Esophagus squamous epithelium (tissue), 5 donors: ENCODE measurements around the gene KSR2. TPM values are rescaled to one million over a fixed set of nuclear protein-coding genes. Genes with fewer than 3 reads are reported as not detected.
"Not testable (repeated sequence)": the region's sequence is repeated elsewhere in the genome, so short reads cannot be mapped to it uniquely, and the experiment has no call there.

Experiments used
- DNase-seq: peaks from one replicate; lab custom pipeline; 2025; lab: John Stamatoyannopoulos, UW
- H3K27ac ChIP-seq, 4 donors: fragments of 200-600 bp; sonication (generic); one replicate each; pipeline ENCODE4 v1.5.1; 2016 to 2019; ENCODE audit warnings: mild to moderate bottlenecking in 1 of 4
- H3K27me3 ChIP-seq, 4 donors: fragments of 200-600 bp; sonication (generic); 1 replicate in 3 of 4; 2 replicates in 1 of 4; pipeline versions ENCODE4 v1.5.1 to v1.6.0; 2017 to 2021; ENCODE audit warnings: antibody characterized with exemption in 1 of 4
- H3K36me3 ChIP-seq, 3 donors: fragments of 200-600 bp; sonication (generic); one replicate each; pipeline ENCODE4 v1.5.1; 2016 to 2019
- H3K4me1 ChIP-seq, 3 donors: fragments of 200-600 bp; sonication (generic); one replicate each; pipeline ENCODE4 v1.5.1; 2017 to 2019
- H3K4me3 ChIP-seq, 4 donors: fragments of 200-600 bp; sonication (generic); 1 replicate in 3 of 4; 2 replicates in 1 of 4; pipeline ENCODE4 v1.5.1; 2016 to 2019; ENCODE audit warnings: mild to moderate bottlenecking in 2 of 4, moderate library complexity in 1 of 4
- H3K9me3 ChIP-seq, 3 donors: fragments of 200-600 bp; sonication (generic); one replicate each; pipeline ENCODE4 v1.5.1; 2016 to 2019
- POLR2A ChIP-seq, 4 donors: fragments of 450-650 bp; IDR thresholded peaks; one replicate each; pipeline ENCODE4 v1.6.1; 2017; ENCODE audit warnings: antibody characterized with exemption in 4 of 4, mild to moderate bottlenecking in 4 of 4, moderate library complexity in 3 of 4
- WGBS, 2 donors: methylation state at CpG; one replicate each; pipeline ENCODE4 v1.1.5; 2018; 5-methylcytosine and 5-hydroxymethylcytosine counted together
- intact Hi-C: fragments of 100-400 bp; cut with DNase I; formaldehyde crosslinking; loops from one replicate; pipeline ENCODE4 v1.15.0; 2022
- total RNA-seq, 4 donors: library from RNA; depleted of rRNA; stranded (reverse); fragments of >200 nt; gene quantifications; one replicate each; pipeline ENCODE4 v1.1.0, GENCODE V29; 2016
- TF ChIP-seq, protein P1 (sequence below), 6 experiments: fragments of 450-650 bp in 4 of 6; fragments of 200-600 bp in 2 of 6; sonication (generic) in 2 of 6; IDR thresholded peaks; one replicate each; pipeline ENCODE4 v1.5.1; 2016 to 2019; ENCODE audit warnings: antibody characterized with exemption in 6 of 6, mild to moderate bottlenecking in 4 of 6, moderate library complexity in 4 of 6
- donor health status: DM: yes; HTN: yes; CAD: no.

The KSR2 gene
- total RNA-seq, 4 donors from 2014 or later, result under 0.01 to 0.13 (median 0.03) TPM

DNA sequence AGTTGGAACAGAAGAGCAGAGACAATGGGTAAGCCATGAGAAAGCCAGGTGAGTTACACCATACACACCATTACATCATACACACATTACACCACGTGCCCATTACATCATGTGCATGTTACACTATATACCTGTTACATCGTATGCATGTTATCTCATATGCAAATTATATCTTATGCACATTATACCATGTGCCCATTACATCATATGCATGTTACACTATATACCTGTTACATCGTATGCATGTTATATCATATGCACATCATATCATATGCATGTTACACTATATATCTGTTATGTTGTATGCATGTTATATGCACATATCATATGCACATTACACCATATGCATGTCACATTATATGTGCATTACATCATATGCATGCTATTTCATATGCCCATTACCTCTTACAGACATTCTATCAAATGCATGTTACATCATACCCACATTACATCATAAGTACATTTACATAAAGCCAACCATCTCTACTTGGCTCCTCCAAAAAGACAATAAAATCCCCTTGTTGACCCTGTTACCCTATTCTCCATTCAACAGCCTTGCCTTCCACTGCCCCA is 207.2 kb downstream of the KSR2 start:
- H3K27ac ChIP-seq, result no peak overlapping the region
- H3K36me3 ChIP-seq, result no peaks in the 10 kb centered on the region
- TF ChIP-seq POLR2A (IDR thresholded peaks at IDR 0.05), result no peak
- TF ChIP-seq, protein P1, sequence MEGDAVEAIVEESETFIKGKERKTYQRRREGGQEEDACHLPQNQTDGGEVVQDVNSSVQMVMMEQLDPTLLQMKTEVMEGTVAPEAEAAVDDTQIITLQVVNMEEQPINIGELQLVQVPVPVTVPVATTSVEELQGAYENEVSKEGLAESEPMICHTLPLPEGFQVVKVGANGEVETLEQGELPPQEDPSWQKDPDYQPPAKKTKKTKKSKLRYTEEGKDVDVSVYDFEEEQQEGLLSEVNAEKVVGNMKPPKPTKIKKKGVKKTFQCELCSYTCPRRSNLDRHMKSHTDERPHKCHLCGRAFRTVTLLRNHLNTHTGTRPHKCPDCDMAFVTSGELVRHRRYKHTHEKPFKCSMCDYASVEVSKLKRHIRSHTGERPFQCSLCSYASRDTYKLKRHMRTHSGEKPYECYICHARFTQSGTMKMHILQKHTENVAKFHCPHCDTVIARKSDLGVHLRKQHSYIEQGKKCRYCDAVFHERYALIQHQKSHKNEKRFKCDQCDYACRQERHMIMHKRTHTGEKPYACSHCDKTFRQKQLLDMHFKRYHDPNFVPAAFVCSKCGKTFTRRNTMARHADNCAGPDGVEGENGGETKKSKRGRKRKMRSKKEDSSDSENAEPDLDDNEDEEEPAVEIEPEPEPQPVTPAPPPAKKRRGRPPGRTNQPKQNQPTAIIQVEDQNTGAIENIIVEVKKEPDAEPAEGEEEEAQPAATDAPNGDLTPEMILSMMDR (IDR thresholded peaks at IDR 0.05), result no peak
- peaks cover 0 to 5% (median 0%) of the 10 kb centered on the region in 4 donors for H3K27me3 ChIP-seq
- H3K9me3 ChIP-seq, result peaks cover 0 to 10% (median 0%) of the 10 kb centered on the region in 3 donors
- H3K4me1 ChIP-seq, result no peaks in the 10 kb centered on the region
- no peak for DNase-seq
- WGBS, 2 donors, result 84 to 87% methylated on average over 3 of the region's 3 CpGs
- no peak overlapping the region for H3K4me3 ChIP-seq
- intact Hi-C loops, result no loop called here

DNA sequence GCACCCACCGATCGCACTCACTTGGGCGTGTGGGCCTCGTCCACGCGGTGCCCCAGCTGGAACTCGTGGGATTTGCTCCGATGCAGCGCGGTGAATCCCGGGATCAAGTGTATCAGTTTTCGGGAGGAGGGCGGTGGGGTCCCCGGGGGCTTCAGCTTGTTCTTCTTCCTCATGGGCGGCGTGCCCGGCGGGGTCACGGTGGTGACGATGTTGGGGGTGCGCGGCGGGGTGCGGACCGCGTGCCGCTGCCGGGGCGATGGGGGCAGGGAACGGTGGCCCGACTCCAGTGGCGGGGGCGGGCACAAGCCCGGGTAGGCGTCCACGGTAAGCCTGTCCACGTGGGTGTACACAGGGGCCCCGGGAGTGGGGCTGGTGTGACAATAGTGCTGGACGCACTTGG is 207.8 kb downstream of the KSR2 start:
- H3K27ac ChIP-seq, result no peak overlapping the region
- H3K27me3 ChIP-seq, result peaks cover 0 to 5% (median 0%) of the 10 kb centered on the region in 4 donors
- no peak overlapping the region for H3K4me3 ChIP-seq
- TF ChIP-seq, protein P1 (IDR thresholded peaks at IDR 0.05), result no peak
- TF ChIP-seq POLR2A (IDR thresholded peaks at IDR 0.05), result no peak
- DNase-seq, result no peak
- H3K4me1 ChIP-seq, result no peaks in the 10 kb centered on the region
- H3K36me3 ChIP-seq, result no peaks in the 10 kb centered on the region
- WGBS, 2 donors, result 93 to 100% methylated on average over 1 to 5 of the region's 39 CpGs
- intact Hi-C loops, result no loop called here
- H3K9me3 ChIP-seq, result peaks cover 0 to 4% (median 0%) of the 10 kb centered on the region in 3 donors

DNA sequence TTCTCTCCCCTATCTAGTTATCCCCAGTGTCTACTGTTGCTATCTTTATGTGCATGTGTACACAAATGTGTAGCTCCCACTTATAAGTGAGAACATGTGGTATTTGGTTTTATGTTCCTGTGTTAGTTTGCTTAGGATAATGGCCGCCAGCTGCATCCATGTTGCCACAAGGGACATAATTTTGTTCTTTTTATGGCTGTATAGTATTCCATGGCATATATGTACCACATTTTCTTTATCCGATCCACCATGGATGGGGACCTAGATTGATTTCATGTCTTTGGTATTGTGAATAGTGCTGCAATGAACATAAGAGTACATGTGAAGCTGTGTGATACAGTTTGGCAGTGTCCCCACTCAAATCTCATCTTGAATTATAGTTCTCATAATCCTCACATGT is 218.1 kb downstream of the KSR2 start:
- Histone ChIP-seq H3K36me3 (no peaks in the 10 kb centered on the region), H3K4me3 (no peak overlapping the region), H3K4me1 (no peaks in the 10 kb centered on the region), H3K27ac (no peak overlapping the region), H3K27me3 (no peaks in the 10 kb centered on the region), H3K9me3 (no peaks in the 10 kb centered on the region)
- TF ChIP-seq, protein P1 (IDR thresholded peaks at IDR 0.05), result no peak
- no peak for TF ChIP-seq POLR2A (IDR thresholded peaks at IDR 0.05)
- intact Hi-C loops, result no loop called here
- DNase-seq, result no peak
- WGBS, 2 donors, result 70 to 83% methylated on average over 2 of the region's 2 CpGs

DNA sequence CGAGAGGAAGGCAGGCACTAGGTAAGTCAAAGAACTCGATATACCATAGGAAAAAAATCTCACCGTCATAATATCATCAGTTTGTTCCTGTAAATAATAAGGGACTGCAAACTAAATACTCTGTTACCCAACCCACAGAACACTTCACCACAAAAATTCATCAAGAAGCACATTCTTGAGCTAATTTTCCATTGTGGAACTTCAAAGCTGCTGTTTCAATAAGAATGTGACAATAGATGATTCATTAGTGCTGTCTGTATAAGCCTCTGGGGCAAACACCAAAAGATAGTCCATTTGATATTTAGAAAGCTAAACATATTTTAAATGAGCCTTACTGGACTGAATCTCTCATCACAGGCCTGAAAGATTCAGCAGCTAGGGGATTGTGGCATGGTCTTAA is 219.4 kb downstream of the KSR2 start:
- 58 to 60% methylated on average over 3 of the region's 3 CpGs for WGBS, 2 donors
- no peaks in the 10 kb centered on the region for H3K9me3 ChIP-seq
- no peaks in the 10 kb centered on the region for H3K36me3 ChIP-seq
- H3K4me3 ChIP-seq, result no peak overlapping the region
- H3K27me3 ChIP-seq, result no peaks in the 10 kb centered on the region
- TF ChIP-seq POLR2A (IDR thresholded peaks at IDR 0.05), result no peak
- TF ChIP-seq, protein P1 (IDR thresholded peaks at IDR 0.05), result no peak
- no peak for DNase-seq
- intact Hi-C loops, result no loop called here
- no peak overlapping the region for H3K27ac ChIP-seq
- no peaks in the 10 kb centered on the region for H3K4me1 ChIP-seq

DNA sequence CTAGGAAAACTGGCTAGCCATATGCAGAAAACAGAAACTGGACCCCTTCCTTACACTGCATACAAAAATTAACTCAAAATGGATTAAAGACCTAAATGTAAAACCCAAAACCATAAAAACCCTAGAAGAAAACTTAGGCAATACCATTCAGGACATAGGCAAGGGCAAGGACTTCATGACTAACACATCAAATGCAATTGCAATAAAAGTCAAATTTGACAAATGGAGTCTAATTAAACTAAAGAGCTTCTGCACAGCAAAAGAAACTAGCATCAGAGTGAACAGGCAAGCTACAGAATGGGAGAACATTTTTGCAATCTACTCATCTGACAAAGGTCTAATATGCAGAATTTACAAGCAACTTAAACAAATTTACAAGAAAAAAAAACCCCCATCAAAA is 222.4 kb downstream of the KSR2 start:
- H3K27me3 ChIP-seq, H3K9me3 ChIP-seq, H3K36me3 ChIP-seq, H3K4me1 ChIP-seq, H3K4me3 ChIP-seq, DNase-seq, intact Hi-C loops, H3K27ac ChIP-seq: not testable (repeated sequence)

DNA sequence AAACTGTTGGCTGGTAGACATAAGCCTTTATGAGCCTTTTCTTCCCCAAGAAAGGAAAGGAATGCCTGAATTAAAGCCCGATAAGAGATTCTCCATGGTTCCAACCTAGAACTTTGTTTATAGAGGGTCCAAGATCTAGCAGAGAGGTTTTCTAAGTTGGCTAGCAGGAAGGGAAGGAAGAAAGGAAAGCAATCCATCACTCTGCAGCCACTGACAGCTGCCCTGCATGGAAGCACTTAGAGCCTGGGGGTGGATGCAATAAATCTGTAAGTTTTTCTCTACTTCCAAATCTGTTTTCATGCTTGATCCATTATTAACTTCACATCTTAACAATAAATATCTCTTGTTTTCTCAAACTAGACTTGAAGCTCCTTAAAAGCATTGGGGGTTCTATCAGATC is 224.4 kb downstream of the KSR2 start:
- WGBS, 2 donors, result 19 to 38% methylated on average over 1 of the region's 1 CpG
- no peak for DNase-seq
- Histone ChIP-seq H3K9me3 (no peaks in the 10 kb centered on the region), H3K36me3 (no peaks in the 10 kb centered on the region), H3K4me3 (no peak overlapping the region), H3K27ac (no peak overlapping the region), H3K27me3 (no peaks in the 10 kb centered on the region), H3K4me1 (no peaks in the 10 kb centered on the region)
- intact Hi-C loops, result no loop called here
- TF ChIP-seq, protein P1 (IDR thresholded peaks at IDR 0.05), result no peak
- TF ChIP-seq POLR2A (IDR thresholded peaks at IDR 0.05), result no peak
